Loucy (cell line): Measurements from ENCODE around the gene PDE8B.

Experiments
- H2AFZ ChIP-seq: fragments of 200-600 bp; sonication (generic); 2 replicates; pipeline ENCODE4 v1.6.0; 2016; ENCODE audit warnings: antibody characterized with exemption, mild to moderate bottlenecking, low read length, moderate library complexity
- H3F3A ChIP-seq: fragments of 200-600 bp; 2 replicates; pipeline ENCODE4 v1.6.0; 2016; ENCODE audit warnings: antibody characterized with exemption, low read depth, mild to moderate bottlenecking
- H3K27me3 ChIP-seq: fragments of 200-600 bp; sonication (generic); 2 replicates; pipeline ENCODE4 v1.6.1; 2014; ENCODE audit warnings: low read length, mild to moderate bottlenecking; ENCODE audit not compliant: insufficient read depth, poor library complexity, severe bottlenecking
- H3K36me3 ChIP-seq: fragments of 200-600 bp; sonication (generic); 2 replicates; pipeline ENCODE4 v1.6.1; 2016; ENCODE audit warnings: low read length; ENCODE audit not compliant: insufficient read depth
- H3K4me1 ChIP-seq: fragments of 200-600 bp; sonication (generic); 2 replicates; pipeline ENCODE4 v1.5.1; 2014; ENCODE audit warnings: low read length, mild to moderate bottlenecking; ENCODE audit not compliant: insufficient read depth, poor library complexity, severe bottlenecking
- H3K4me2 ChIP-seq: fragments of 200-600 bp; sonication (generic); 2 replicates; pipeline ENCODE4 v1.6.0; 2014; ENCODE audit warnings: antibody characterized with exemption, low read length, low read depth, mild to moderate bottlenecking; ENCODE audit not compliant: poor library complexity, severe bottlenecking
- H3K4me3 ChIP-seq: fragments of 200-600 bp; sonication (generic); 2 replicates; pipeline ENCODE4 v1.5.1; 2014; ENCODE audit warnings: low read length, mild to moderate bottlenecking, mixed read lengths; ENCODE audit not compliant: poor library complexity, severe bottlenecking
- H3K79me2 ChIP-seq: fragments of 200-600 bp; sonication (generic); 2 replicates; pipeline ENCODE4 v1.6.1; 2014; ENCODE audit warnings: low read length; ENCODE audit not compliant: insufficient read depth
- H3K9ac ChIP-seq: fragments of 200-600 bp; sonication (generic); 2 replicates; pipeline ENCODE4 v1.6.0; 2014; ENCODE audit warnings: mild to moderate bottlenecking, low read depth, low read length, moderate library complexity; ENCODE audit not compliant: poor library complexity, severe bottlenecking
- H3K9me2 ChIP-seq: fragments of 200-600 bp; sonication (generic); replicated peaks from 2 replicates; pipeline ENCODE4 v1.6.1; 2016; ENCODE audit warnings: low read depth, low read length, mixed read lengths
- H3K9me3 ChIP-seq: fragments of 200-600 bp; sonication (generic); 2 replicates; pipeline ENCODE4 v1.6.1; 2014; ENCODE audit warnings: mild to moderate bottlenecking, antibody characterized with exemption, low read length, low read depth; ENCODE audit not compliant: insufficient read depth
- H4K20me1 ChIP-seq: fragments of 200-600 bp; sonication (generic); 2 replicates; pipeline ENCODE4 v1.6.0; 2014; ENCODE audit warnings: antibody characterized with exemption, low read length, mild to moderate bottlenecking; ENCODE audit not compliant: insufficient read depth, poor library complexity, severe bottlenecking
- EZH2phosphoT487 ChIP-seq: fragments of 200-600 bp; IDR thresholded peaks from 2 replicates; pipeline ENCODE4 v1.6.1; 2018; ENCODE audit warnings: antibody characterized with exemption, mild to moderate bottlenecking, moderate library complexity, borderline replicate concordance
- TF ChIP-seq, protein P1 (sequence below): fragments of 200-600 bp; sonication (generic); conservative IDR thresholded peaks from 2 replicates; pipeline ENCODE4 v1.5.1; 2014; ENCODE audit warnings: mild to moderate bottlenecking, antibody characterized with exemption, low read length

Gene PDE8B

DNA sequence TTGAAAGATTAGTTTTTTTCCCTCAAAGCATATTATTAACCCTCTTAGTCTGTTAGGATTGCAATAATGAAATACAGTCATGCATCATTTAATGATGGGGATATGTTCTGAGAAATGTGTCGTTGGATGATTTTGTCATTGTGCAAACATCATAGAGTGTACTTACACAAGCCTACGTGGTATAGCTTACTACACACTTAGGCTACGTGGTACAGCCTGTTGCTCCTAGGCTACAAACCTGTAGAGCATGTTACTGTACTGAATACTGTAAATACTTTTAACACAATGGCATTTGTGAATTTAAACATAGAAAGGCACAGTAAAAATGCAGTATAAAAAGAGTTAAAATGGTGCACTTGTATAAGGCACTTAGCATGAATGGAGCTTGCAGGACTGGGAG, 132.7 kb downstream of the PDE8B start:
- Histone ChIP-seq H3K9ac (no peak overlapping the region), H3F3A (no peaks in the 10 kb centered on the region), H3K9me2 (no peaks in the 10 kb centered on the region), H4K20me1 (no peaks in the 10 kb centered on the region), H3K27me3 (no peaks in the 10 kb centered on the region), H3K4me1 (no peaks in the 10 kb centered on the region), H3K4me3 (no peak overlapping the region), H3K9me3 (no peaks in the 10 kb centered on the region), H2AFZ (no peak overlapping the region), H3K36me3 (no peaks in the 10 kb centered on the region), H3K79me2 (no peaks in the 10 kb centered on the region), H3K4me2 (no peak overlapping the region)
- no peak for TF ChIP-seq EZH2phosphoT487
- TF ChIP-seq, protein P1, sequence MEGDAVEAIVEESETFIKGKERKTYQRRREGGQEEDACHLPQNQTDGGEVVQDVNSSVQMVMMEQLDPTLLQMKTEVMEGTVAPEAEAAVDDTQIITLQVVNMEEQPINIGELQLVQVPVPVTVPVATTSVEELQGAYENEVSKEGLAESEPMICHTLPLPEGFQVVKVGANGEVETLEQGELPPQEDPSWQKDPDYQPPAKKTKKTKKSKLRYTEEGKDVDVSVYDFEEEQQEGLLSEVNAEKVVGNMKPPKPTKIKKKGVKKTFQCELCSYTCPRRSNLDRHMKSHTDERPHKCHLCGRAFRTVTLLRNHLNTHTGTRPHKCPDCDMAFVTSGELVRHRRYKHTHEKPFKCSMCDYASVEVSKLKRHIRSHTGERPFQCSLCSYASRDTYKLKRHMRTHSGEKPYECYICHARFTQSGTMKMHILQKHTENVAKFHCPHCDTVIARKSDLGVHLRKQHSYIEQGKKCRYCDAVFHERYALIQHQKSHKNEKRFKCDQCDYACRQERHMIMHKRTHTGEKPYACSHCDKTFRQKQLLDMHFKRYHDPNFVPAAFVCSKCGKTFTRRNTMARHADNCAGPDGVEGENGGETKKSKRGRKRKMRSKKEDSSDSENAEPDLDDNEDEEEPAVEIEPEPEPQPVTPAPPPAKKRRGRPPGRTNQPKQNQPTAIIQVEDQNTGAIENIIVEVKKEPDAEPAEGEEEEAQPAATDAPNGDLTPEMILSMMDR, result no peak

- Histone ChIP-seq H3K27me3 (no peaks in the 10 kb centered on the region), H3K9ac (no peak overlapping the region), H3K36me3 (no peaks in the 10 kb centered on the region), H2AFZ (no peak overlapping the region), H3K9me3 (no peaks in the 10 kb centered on the region), H3K9me2 (no peaks in the 10 kb centered on the region), H3K4me3 (no peak overlapping the region), H3K4me2 (no peak overlapping the region), H4K20me1 (no peaks in the 10 kb centered on the region), H3K79me2 (no peaks in the 10 kb centered on the region), H3K4me1 (no peaks in the 10 kb centered on the region), H3F3A (no peaks in the 10 kb centered on the region)
- TF ChIP-seq EZH2phosphoT487, result no peak
- TF ChIP-seq, protein P1, result no peak
These were observed 137.1 kb downstream of the PDE8B start for GRCh38 chr5:77347435-77348098.

DNA sequence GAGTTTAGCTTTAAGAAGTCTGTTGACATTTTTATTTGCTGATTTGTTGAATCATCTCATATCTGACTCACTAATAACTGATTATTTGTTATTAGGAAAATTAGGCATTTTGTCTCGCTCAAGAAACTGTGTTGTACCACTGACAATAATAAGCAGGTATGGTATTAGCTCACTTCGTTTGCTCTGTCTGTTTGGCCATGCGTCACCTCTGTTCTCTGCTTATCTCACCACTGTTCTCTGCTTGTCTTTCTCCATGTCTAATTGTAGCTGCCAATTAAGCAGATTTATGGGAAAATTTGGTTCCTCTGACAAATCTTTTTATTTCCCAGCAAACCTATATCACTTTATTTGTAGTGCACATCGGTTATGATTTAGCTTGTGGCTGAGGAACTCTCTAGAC, 142.8 kb downstream of the PDE8B start:
- Histone ChIP-seq H3K27me3 (no peaks in the 10 kb centered on the region), H2AFZ (no peak overlapping the region), H3K9me3 (no peaks in the 10 kb centered on the region), H3K36me3 (no peaks in the 10 kb centered on the region), H3K9ac (no peak overlapping the region), H4K20me1 (no peaks in the 10 kb centered on the region), H3K4me2 (no peak overlapping the region), H3K79me2 (no peaks in the 10 kb centered on the region), H3K9me2 (no peaks in the 10 kb centered on the region), H3K4me1 (peaks cover 6% of the 10 kb centered on the region), H3F3A (no peaks in the 10 kb centered on the region), H3K4me3 (no peak overlapping the region)
- TF ChIP-seq, protein P1, result no peak
- no peak for TF ChIP-seq EZH2phosphoT487
